ENCODE results near the gene SVOPL. TPM values are rescaled to one million over a fixed set of nuclear protein-coding genes. Genes with fewer than 3 reads are reported as not detected.

Gene SVOPL
- polyA plus RNA-seq, 3 donors = not detected

DNA sequence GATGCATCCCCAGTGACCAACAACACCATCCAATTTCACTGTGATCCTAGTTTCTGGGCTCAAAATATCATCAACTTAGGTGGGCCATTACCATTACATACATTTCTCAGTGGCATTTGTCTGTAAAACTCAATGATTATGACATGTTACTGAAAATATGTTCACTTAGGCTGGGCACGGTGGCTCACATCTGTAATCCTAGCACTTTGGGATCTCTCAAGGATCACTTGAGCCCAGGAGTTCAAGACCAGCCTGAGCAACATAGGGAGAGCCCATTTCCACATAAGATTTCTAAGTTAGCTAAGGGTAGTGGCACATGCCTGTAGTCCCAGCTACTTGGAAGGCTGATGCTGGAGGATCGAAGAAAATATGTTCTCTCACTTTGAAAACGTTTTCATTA, 150.1 kb downstream of the SVOPL start:
- Mint-ChIP-seq H3K27ac (no peak overlapping the region), H3K4me3 (no peak overlapping the region)

DNA sequence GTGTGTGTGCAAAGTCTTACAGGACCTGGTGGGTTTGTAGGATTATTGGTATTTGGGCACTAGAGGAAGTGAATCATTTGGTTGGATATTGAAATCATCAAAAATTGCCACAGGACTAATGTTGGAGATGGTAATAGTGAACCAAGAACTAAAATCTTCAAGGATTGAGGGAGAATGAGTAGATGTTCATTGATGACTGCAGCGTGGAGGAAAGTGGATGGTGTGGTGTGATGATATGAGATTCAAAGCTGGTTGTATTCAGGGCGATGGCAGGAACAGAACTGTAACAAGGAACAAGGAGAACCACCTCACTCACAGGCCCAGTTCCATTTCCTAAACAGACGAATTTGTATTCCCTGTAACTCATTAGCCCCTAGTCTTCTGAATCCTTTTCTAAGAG, 150.8 kb downstream of the SVOPL start:
- H3K27me3 Mint-ChIP-seq (ENCODE audit: low read depth in 3 of 3) = no peaks in the 10 kb centered on the region

More for the DNA sequence above, 150.1 kb downstream of the SVOPL start:
- H2AFZ ChIP-seq (ENCODE audit: insufficient read depth, low read depth, low read length, poor library complexity, severe bottlenecking) = no peak overlapping the region
- Mint-ChIP-seq H3K4me1 (no peaks in the 10 kb centered on the region), H3K9me3 (peaks cover 25 to 41% (median 31%) of the 10 kb centered on the region in 7 donors), H3K36me3 (peaks cover 75 to 87% of the 10 kb centered on the region in 2 donors), H3K27me3 (ENCODE audit: low read depth in 3 of 3) (no peaks in the 10 kb centered on the region)
- intact Hi-C loops (cut with micrococcal nuclease) = no loop called here
- TF ChIP-seq, protein P1, sequence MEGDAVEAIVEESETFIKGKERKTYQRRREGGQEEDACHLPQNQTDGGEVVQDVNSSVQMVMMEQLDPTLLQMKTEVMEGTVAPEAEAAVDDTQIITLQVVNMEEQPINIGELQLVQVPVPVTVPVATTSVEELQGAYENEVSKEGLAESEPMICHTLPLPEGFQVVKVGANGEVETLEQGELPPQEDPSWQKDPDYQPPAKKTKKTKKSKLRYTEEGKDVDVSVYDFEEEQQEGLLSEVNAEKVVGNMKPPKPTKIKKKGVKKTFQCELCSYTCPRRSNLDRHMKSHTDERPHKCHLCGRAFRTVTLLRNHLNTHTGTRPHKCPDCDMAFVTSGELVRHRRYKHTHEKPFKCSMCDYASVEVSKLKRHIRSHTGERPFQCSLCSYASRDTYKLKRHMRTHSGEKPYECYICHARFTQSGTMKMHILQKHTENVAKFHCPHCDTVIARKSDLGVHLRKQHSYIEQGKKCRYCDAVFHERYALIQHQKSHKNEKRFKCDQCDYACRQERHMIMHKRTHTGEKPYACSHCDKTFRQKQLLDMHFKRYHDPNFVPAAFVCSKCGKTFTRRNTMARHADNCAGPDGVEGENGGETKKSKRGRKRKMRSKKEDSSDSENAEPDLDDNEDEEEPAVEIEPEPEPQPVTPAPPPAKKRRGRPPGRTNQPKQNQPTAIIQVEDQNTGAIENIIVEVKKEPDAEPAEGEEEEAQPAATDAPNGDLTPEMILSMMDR (IDR thresholded peaks at IDR 0.05) = no peak
- WGBS (ENCODE audit: insufficient coverage) = 100% methylated on average over 1 of the region's 3 CpGs
- peaks cover 25 to 42% of the 10 kb centered on the region in 2 donors for H3K9me3 ChIP-seq (replicated peaks in 1 of 2; ENCODE audit: control insufficient read depth in 1 of 2, insufficient read depth in 1 of 2, low read length in 2 of 2)
- no peaks in the 10 kb centered on the region for H3K27me3 ChIP-seq (ENCODE audit: control insufficient read depth in 2 of 2, insufficient read depth in 2 of 2, low read length in 2 of 2)
- H4K20me1 ChIP-seq (ENCODE audit: insufficient read depth, low read length) = no peaks in the 10 kb centered on the region
- H3K4me3 ChIP-seq (replicated peaks in 1 of 3; ENCODE audit: low read depth in 2 of 3, low read length in 3 of 3) = no peak overlapping the region
- H3K79me2 ChIP-seq (ENCODE audit: insufficient read depth, low read length) = no peaks in the 10 kb centered on the region
- peaks cover 70 to 97% of the 10 kb centered on the region in 2 donors for H3K36me3 ChIP-seq (replicated peaks in 1 of 2; ENCODE audit: control insufficient read depth in 1 of 2, insufficient read depth in 2 of 2, low read length in 2 of 2)
- H3K27ac ChIP-seq (ENCODE audit: low read depth in 1 of 2, low read length in 2 of 2) = no peak overlapping the region
- no peak overlapping the region for H3K9ac ChIP-seq (ENCODE audit: insufficient read depth, low read length, poor library complexity, severe bottlenecking)
- H3K4me2 ChIP-seq (replicated peaks; ENCODE audit: extremely low read depth, low read length, poor library complexity, severe bottlenecking) = no peak overlapping the region
- DNase-seq = no peak
- H3K4me1 ChIP-seq (ENCODE audit: control insufficient read depth in 1 of 2, insufficient read depth in 2 of 2, low read length in 2 of 2) = no peaks in the 10 kb centered on the region

More for the DNA sequence above, 150.8 kb downstream of the SVOPL start:
- Histone ChIP-seq H3K36me3 (replicated peaks in 1 of 2; ENCODE audit: control insufficient read depth in 1 of 2, insufficient read depth in 2 of 2, low read length in 2 of 2) (peaks cover 69 to 97% of the 10 kb centered on the region in 2 donors), H3K9ac (ENCODE audit: insufficient read depth, low read length, poor library complexity, severe bottlenecking) (no peak overlapping the region), H3K9me3 (replicated peaks in 1 of 2; ENCODE audit: control insufficient read depth in 1 of 2, insufficient read depth in 1 of 2, low read length in 2 of 2) (peaks cover 20 to 34% of the 10 kb centered on the region in 2 donors), H3K27me3 (ENCODE audit: control insufficient read depth in 2 of 2, insufficient read depth in 2 of 2, low read length in 2 of 2) (no peaks in the 10 kb centered on the region), H3K4me3 (replicated peaks in 1 of 3; ENCODE audit: low read depth in 2 of 3, low read length in 3 of 3) (no peak overlapping the region), H3K79me2 (ENCODE audit: insufficient read depth, low read length) (peaks cover 3% of the 10 kb centered on the region), H3K4me1 (ENCODE audit: control insufficient read depth in 1 of 2, insufficient read depth in 2 of 2, low read length in 2 of 2) (no peaks in the 10 kb centered on the region), H3K4me2 (replicated peaks; ENCODE audit: extremely low read depth, low read length, poor library complexity, severe bottlenecking) (no peak overlapping the region), H2AFZ (ENCODE audit: insufficient read depth, low read depth, low read length, poor library complexity, severe bottlenecking) (no peak overlapping the region), H4K20me1 (ENCODE audit: insufficient read depth, low read length) (no peaks in the 10 kb centered on the region), H3K27ac (ENCODE audit: low read depth in 1 of 2, low read length in 2 of 2) (peak overlapping the region in 1 of 2 donors; percentile 50)
- Mint-ChIP-seq H3K9me3 (peaks cover 20 to 34% (median 25%) of the 10 kb centered on the region in 7 donors), H3K4me3 (no peak overlapping the region), H3K27ac (peak overlapping the region in 2 of 7 donors; percentile 10 to 39), H3K36me3 (peaks cover 76 to 87% of the 10 kb centered on the region in 2 donors), H3K4me1 (no peaks in the 10 kb centered on the region)
- no peak for DNase-seq
- TF ChIP-seq, protein P1 (IDR thresholded peaks at IDR 0.05) = no peak
- intact Hi-C loops (cut with micrococcal nuclease) = no loop called here
- no CpG with 5 or more reads among the region's 3 CpGs for WGBS (ENCODE audit: insufficient coverage)

Data from CD14-positive monocyte (primary cell).